Stimulated activated CD4-positive, alpha-beta T cell treated with anti-CD3 and anti-CD28 coated beads, Interleukin-4, amount 100 ng/mL, for 1 hour (primary cell): ENCODE data around the gene ISOC2.
A peak's percentile ranks its signal among the peaks of the same experiment; 100 is the strongest.
"Not testable (repeated sequence)": the region's sequence is repeated elsewhere in the genome, so short reads cannot be mapped to it uniquely, and the experiment has no call there.

ENCODE experiments used
- DNase-seq: peaks from one replicate; pipeline ENCODE4 v3.0.0-alpha.2; 2020

ISOC2 gene

DNA sequence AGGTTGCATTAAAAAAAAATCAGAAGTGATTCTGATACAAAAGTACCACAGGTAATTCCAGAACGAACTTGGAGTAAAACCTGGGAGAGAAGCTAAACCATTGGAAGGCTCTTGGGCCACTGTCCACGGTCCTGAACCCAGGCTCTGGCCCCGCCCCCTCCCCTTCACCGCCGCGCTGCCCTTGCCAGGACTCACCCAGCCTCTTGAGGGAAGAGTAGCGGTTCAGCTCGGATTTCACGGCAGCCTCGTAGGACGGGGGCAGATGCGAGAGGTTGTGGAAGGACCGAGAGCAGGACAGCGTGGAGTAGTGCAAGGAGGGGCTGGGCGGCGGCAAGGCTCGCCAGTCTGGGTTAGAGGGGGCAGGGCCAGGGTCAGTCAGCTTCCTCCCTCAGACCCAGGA, 24.0 kb downstream of the ISOC2 start:
- DNase-seq: no peak

GRCh38 chr19:55436847-55437246, 24.6 kb downstream of the ISOC2 start:
- DNase-seq: no peak

GRCh38 chr19:55435020-55435419, 26.4 kb downstream of the ISOC2 start:
- DNase-seq: no peak

DNA sequence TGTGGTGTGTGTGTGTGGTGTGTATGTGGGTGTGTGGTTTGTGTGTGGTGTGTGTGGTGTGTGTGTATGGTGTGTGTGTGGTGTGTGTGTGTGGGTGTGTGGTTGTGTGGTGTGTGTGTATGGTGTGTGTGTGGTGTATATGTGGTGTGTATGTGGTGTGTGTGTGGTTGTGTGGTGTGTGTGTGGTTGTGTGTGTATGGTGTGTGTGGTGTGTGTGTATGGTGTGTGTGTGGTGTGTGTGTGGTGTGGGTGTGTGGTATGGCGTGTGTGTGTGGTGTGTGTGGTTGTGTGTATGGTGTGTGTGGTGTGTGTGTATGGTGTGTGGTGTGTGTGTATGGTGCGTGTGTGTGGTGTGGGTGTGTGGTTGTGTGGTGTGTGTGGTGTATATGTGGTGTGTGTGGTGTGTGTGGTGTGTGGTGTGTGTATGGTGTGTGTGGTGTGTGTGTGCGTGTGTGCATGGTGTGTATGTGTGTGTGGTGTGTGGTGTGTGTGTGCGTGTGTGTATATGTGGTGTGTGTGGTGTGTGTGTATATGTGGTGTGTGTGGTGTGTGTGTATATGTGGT, 27.0 kb downstream of the ISOC2 start:
- DNase-seq: no peak

DNA sequence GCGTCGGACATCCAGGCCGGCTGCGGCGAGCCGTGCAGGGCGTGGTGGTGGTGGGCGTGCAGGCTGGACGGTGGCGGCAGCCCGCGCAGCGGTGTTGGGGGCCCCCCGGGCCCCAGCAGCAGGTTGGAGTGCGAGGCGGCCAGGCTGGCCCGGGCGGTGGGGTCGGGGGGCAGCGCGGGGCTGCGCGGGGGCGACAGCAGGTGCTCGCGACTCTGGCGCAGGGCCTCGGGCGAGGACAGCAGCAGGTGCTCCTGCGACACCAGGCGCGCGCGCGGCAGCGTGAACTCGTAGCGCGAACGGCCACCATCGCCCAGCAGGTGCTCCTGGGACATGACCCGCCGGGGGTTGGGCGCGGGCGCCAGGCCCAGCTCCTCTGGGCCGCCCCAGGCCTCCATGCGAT, 28.1 kb downstream of the ISOC2 start:
- DNase-seq: no peak

- DNase-seq: no peak
Observed at GRCh38 chr19:55432241-55432959, 29.0 kb downstream of the ISOC2 start.

GRCh38 chr19:55431183-55431582, 30.3 kb downstream of the ISOC2 start:
- no peak for DNase-seq

- no peak for DNase-seq
Observed at GRCh38 chr19:55426042-55426441, 35.4 kb downstream of the ISOC2 start.

- no peak for DNase-seq
Observed at GRCh38 chr19:55424518-55424917, 36.9 kb downstream of the ISOC2 start.

GRCh38 chr19:55423225-55424005, 38.0 kb downstream of the ISOC2 start:
- DNase-seq: no peak

- not testable (repeated sequence) for DNase-seq
Observed at GRCh38 chr19:55421281-55421680, 40.2 kb downstream of the ISOC2 start.

- no peak for DNase-seq
Observed at GRCh38 chr19:55419624-55420236, 41.7 kb downstream of the ISOC2 start.

- DNase-seq: no peak
Observed at GRCh38 chr19:55419103-55419502, 42.3 kb downstream of the ISOC2 start.

GRCh38 chr19:55418185-55418584, 43.3 kb downstream of the ISOC2 start:
- peak; percentile 43 for DNase-seq

DNA sequence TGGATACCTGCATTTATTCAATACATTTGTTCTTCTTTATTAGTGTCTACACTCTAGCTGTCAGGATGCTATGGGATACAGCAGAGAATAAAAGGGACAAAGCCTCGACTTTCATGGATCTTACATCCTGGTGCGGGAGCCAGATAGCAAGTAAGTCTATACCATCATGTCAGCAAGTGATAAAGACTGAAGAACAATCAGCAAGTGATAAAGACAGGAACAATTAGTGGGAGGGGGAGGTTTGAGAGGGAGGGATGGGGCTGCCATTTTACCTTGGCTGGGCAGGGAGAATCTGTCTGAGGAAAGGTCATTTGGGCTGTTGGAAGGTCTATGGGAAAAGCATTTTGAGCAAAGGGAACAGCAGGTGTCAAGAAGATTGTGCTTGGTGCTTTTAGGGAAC, 51.3 kb downstream of the ISOC2 start:
- DNase-seq: no peak

DNA sequence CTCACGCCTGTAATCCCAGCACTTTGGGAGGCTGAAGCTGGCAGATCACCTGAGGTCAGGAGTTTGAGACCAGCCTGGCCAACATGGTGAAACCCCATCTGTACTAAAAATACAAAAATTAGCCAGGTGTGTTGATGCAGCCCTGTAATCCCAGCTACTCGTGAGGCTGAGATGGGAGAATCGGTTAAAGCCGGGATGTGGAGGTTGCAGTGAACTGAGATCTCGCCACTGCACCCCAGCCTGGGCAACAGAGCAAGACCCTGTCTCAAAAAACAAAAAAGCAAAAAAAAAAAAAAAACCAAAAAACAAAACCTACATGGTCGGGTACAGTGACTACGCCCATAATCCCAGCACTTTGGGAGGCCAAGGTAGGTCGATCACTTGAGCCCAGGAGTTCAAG, 52.3 kb downstream of the ISOC2 start:
- not testable (repeated sequence) for DNase-seq

- no peak for DNase-seq
Observed at GRCh38 chr19:55408533-55408872, 52.9 kb downstream of the ISOC2 start.

GRCh38 chr19:55407800-55408532, 53.5 kb downstream of the ISOC2 start:
- peak; percentile 95 for DNase-seq

DNA sequence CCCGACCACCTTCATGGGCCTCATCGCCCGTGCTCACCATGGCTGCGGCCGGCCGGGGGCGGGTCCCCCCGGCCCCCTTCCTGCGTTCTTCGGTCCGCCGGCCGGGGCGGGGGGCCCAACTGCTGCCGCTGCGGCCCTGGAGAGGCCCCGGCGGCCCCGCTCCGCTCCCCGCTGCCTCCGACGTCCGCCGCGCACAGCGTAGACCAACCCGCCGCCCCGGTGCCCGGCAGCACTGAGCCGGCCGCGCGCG, 54.0 kb downstream of the ISOC2 start, which contains the start of gene UBE2S:
Gene UBE2S, minus strand, starts transcription at position 239 of the 250 bp plus-strand sequence. Its CDS starts 199 bp downstream, at position 40.
- DNase-seq: not testable (repeated sequence)

GRCh38 chr19:55406826-55407549, 54.5 kb downstream of the ISOC2 start:
- peak; percentile 36 for DNase-seq

- DNase-seq: no peak
Observed at GRCh38 chr19:55406091-55406825, 55.2 kb downstream of the ISOC2 start.

GRCh38 chr19:55405638-55406037, 55.8 kb downstream of the ISOC2 start:
- DNase-seq: no peak
